HG02852 (cell line): ENCODE data around the gene LSM2.
"Not testable (repeated sequence)": the region's sequence is repeated elsewhere in the genome, so short reads cannot be mapped to it uniquely, and the experiment has no call there.

ENCODE experiments used
- ATAC-seq: cut with Tn5 transposase; IDR thresholded peaks from one replicate; pipeline ENCODE4 v1.9.1; 2021; ENCODE audit warnings: mild to moderate bottlenecking, moderate library complexity; ENCODE audit not compliant: unreplicated experiment

Gene LSM2

GRCh38 chr6:31799781-31800180 lies 7.0 kb downstream of the LSM2 start:
- no peak for ATAC-seq

GRCh38 chr6:31797588-31797987 lies 9.2 kb downstream of the LSM2 start:
- no peak for ATAC-seq

- no peak for ATAC-seq
These were observed 9.8 kb downstream of the LSM2 start for GRCh38 chr6:31796993-31797385.

GRCh38 chr6:31795616-31796298 lies 11.0 kb downstream of the LSM2 start, which contains the start of gene VARS1:
Gene VARS1, minus strand, starts transcription at chr6:31795752. Its CDS starts 535 bp downstream, at chr6:31795217.
- ATAC-seq: peak; percentile 72

- no peak for ATAC-seq
These were observed 11.7 kb downstream of the LSM2 start for GRCh38 chr6:31794866-31795615.

- ATAC-seq: no peak
These were observed 12.4 kb downstream of the LSM2 start for GRCh38 chr6:31794294-31794865.

- not testable (repeated sequence) for ATAC-seq
These were observed 12.9 kb downstream of the LSM2 start for GRCh38 chr6:31793927-31794245.

GRCh38 chr6:31792761-31793171 lies 14.0 kb downstream of the LSM2 start:
- no peak for ATAC-seq

- ATAC-seq: no peak
These were observed 14.7 kb downstream of the LSM2 start for GRCh38 chr6:31792090-31792374.

GRCh38 chr6:31791324-31792089 lies 15.3 kb downstream of the LSM2 start:
- no peak for ATAC-seq

- ATAC-seq: no peak
These were observed 21.3 kb downstream of the LSM2 start for GRCh38 chr6:31785475-31785874.

- ATAC-seq: no peak
These were observed 22.5 kb downstream of the LSM2 start for GRCh38 chr6:31784098-31784925.

- ATAC-seq: no peak
These were observed 24.5 kb downstream of the LSM2 start for GRCh38 chr6:31782126-31782855.

- no peak for ATAC-seq
These were observed 25.3 kb downstream of the LSM2 start for GRCh38 chr6:31781244-31782125.

- ATAC-seq: no peak
These were observed 26.1 kb downstream of the LSM2 start for GRCh38 chr6:31780507-31781243.

- no peak for ATAC-seq
These were observed 26.9 kb downstream of the LSM2 start for GRCh38 chr6:31779908-31780307.

- ATAC-seq: no peak
These were observed 27.5 kb downstream of the LSM2 start for GRCh38 chr6:31778999-31779885.
